GM18858 (cell line): ENCODE data around the gene DCAF8L1.
"Not testable (repeated sequence)": the region's sequence is repeated elsewhere in the genome, so short reads cannot be mapped to it uniquely, and the experiment has no call there.

Experiments used
- ATAC-seq: cut with Tn5 transposase; IDR thresholded peaks from one replicate; pipeline ENCODE4 v1.9.1; 2021; ENCODE audit not compliant: unreplicated experiment

Gene DCAF8L1

DNA sequence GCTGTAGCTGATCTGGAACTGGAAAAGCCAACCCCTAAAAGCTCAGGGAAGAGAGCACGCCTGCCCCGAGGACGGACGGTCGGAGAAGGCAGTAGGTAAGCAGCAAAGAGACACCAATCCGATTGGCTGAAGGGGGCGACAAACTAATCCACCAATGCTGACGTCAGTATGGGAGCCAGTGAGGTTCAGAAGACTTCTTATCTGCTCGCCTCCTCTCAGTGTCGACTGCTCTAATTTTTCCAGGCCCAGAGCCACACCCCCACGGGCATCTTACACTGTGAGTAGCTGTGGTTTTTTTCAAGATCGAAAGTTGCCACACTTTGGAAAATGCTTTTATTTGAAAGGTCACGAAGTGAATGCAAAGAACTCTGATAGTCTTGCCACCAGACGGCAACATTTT, at the start of gene DCAF8L1:
Gene DCAF8L1, minus strand, starts transcription at position 101 of the 400 bp plus-strand sequence. CDS start 115 bp downstream, outside the sequence.
- no peak for ATAC-seq

DNA sequence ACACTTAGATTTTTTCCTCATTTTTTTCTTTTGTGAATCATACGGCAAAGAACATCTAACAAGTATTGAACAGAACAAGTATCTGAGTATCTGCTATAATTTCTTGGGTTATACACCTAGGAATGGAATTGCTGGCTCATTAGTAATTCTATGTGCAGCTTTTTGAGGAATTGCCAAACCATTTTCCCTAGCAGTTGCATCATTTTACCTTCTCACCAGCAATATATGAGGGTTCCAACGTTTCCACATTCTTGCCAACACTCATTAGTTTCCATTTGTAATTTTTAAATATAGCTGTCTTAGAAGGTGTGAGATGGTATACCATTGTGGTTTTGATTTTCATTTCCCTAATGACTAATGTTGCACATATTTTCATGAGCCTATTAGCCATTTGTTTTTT, 41.1 kb upstream of the DCAF8L1 start:
- no peak for ATAC-seq

DNA sequence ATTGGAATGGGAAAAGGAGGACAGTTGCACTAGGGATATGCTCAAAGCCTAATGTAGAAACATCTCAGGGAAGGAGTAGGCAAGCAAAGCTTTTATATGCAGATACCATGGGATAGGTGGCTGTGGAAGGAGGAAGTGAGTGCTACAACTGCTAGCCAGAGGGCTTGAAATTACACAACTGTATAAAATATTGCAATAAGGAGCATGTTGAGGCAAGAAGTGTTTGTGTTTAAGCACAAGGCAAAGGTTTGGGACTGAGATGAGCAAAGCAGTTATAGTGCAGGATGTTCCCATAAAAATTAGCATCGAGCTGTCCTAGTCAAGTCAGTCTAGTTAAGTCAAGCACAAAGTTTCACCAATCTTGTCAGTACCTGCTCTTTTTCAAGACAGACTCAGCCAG, 35.6 kb upstream of the DCAF8L1 start:
- no peak for ATAC-seq

DNA sequence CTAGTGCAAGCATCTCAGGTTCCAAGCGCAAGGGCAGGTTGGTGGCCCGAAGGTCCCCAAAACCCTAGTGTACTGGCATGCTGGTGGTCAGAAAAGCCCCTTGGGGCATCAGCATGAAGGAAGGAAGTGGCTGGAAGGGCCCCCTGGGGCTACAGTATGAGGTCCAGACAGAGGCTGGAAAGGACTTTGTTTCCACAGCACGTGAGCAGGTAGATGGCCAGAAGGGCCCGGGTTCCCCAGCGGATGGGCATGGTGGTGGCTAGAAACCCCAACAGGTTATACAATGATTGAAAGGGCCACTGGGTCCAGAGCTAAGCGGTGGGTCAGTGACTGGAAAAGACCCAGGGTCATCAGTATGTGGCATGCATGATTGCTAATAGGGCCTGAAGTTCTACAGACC, 34.7 kb upstream of the DCAF8L1 start:
- ATAC-seq: no peak

DNA sequence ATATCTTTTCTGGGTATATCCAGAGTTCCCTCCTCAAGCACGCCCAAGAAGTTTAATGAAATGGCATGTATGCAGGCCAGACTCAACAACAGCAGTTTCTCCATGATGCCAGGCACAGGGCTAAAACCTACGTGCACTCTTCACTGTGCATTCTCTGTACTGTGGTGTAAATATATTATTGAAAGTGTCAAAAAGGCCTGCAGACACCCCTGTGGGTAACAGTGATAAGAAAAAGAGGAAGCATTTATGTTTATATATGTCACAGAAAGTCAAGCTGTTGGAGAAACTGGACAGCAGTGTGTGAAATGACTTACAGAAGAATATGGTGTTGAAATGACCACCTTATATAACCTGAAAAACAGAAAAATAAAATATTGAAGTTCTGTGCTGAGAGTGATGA, 29.6 kb upstream of the DCAF8L1 start:
- no peak for ATAC-seq

DNA sequence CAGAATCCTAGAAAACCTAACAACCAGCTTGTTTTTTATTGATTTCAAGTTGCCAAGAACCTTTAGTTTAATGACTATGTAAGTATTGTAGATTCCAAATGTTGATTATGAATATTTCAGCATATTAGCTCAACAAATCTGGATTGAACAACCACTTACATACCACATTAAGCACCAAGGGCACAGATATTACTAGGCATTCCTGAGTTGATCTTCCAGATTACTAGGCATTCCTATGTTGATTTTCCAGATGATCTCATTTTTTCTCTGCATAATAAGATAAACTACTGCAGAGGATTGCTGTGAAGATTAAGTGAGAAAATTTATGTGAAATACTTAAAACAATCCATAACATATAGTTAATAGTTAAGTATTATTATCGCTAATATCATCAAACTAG, 17.4 kb upstream of the DCAF8L1 start:
- no peak for ATAC-seq

DNA sequence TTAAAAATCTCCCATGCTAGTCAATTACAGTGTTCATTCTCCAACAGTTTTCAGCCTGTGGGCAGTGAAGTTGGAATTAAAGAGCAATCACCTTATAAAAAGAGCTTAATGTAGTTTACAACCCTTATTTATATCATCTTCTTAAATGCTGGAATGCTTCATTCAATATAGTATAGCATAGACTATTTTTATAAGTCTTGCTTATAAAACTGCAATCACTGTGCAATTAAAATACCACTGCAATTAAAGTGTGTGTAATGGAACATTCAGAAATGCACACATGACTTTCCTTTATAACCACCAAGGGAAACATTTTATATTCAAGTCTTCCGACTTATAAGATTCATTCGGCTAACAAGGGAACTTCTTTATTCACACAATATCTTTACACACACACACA, 16.4 kb upstream of the DCAF8L1 start:
- ATAC-seq: no peak

- ATAC-seq: no peak
Observed at GRCh38 chrX:27996132-27996531, 14.9 kb upstream of the DCAF8L1 start.

DNA sequence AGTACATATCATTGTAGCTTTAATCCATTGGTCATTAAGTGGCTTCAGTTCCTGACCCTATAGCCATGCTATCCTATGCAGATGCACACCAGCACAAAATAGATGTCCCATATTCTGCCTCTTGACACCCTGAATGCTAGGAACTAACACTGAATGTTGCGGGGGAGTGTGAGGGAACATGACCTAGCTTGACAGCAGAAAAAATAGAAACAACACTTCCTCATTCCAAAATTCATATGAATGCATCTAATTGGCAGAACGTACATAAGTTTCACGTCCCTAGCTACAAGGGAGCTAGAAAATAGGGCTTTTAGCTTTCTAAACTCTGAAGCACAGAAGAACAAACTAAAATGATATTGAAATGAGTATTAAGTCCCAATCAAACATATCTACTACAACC, 14.4 kb upstream of the DCAF8L1 start:
- no peak for ATAC-seq

DNA sequence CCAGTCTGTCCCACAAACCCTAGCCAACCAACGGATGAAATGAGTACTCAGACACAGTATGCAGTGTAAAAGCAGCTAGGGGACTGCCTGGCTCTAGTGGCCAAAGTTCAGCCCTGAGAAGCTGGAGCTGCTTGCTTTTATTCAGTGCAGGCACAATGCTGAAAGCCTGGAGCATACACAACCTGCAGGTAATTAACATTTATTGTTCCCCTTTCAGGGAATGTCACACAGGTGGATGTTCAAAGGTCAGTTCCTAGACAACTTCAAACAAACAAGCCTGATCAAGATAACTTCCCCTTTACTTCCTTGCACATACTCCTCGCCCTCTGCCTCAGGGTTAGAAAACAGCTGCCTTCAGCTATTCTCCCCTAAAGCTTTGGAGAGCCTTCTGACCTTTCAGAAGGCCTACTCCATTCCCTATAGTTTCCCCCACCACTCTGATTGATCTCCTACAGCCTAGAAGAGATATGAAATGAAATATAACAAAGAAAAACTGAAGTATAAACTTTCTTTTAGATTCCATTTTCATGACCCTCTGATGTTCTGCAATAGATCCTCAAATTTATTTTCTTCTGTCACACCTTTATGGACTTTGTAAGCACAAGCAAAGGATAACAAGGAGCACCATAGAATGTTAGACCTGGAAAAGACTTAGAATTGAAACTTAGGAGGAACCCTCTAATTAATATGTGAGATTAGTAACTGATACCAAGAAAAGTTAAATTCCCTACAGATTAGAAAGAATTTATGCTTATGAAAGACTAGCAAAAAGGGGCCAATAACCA, 6.8 kb upstream of the DCAF8L1 start:
- no peak for ATAC-seq

DNA sequence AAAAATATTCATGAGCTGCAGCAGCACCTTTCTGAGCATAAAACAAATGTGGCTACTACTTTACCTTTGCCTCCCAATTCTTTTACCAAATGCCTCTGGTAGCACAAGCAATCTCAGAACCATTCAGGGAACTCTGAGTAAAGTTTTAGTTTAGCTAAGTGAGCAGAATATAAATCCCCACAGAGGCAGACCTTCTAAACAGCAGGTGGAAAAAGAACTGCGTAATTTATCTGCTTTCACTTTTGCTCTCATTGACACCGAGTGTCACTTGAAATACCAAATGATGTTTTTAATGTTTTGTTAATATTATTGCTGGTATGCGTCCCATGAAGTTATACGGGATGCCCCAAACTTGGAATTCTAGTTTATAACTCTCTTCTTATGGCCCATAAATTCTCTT, 4.3 kb downstream of the DCAF8L1 start:
- not testable (repeated sequence) for ATAC-seq

GRCh38 chrX:27976284-27976683, 5.0 kb downstream of the DCAF8L1 start:
- ATAC-seq: no peak

DNA sequence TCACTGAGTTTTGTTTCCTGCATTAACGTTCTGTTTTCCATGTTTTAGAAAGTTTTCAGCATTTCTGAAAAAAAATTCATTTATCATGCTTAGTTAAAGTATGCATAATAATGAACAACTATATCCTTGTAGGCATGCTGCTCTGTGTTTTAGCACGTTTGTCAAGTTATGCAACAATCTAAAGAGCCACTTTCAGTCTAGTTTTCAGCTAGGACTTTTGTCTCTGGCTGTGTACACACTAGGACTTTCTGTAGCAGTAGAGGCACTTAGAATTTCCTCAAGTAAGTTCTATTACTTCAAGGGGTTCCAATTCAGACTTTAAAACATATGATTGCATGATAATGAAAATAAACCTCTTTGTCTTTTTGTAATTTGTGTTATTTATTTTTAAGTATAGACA, 12.4 kb downstream of the DCAF8L1 start:
- no peak for ATAC-seq

DNA sequence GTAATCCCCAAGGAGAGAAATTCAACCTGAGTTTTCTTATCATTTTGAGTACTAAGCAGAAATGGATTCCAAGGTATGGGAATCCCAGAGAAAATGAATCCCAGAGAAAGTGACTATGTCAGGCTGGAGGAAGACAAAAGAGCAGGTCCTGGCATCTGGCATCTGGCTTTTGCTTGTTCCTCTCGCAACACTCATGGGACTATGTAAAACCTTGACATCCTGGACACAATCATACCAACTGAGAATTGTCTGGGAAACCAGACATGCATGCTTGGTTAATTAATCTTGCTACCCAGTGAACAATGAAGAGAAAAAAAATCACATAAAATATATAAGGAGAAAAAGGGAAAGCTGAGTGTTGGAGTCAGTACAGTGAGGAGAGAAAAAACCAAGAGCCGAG, 12.9 kb downstream of the DCAF8L1 start:
- no peak for ATAC-seq

- no peak for ATAC-seq
Observed at GRCh38 chrX:27966955-27967354, 14.3 kb downstream of the DCAF8L1 start.

DNA sequence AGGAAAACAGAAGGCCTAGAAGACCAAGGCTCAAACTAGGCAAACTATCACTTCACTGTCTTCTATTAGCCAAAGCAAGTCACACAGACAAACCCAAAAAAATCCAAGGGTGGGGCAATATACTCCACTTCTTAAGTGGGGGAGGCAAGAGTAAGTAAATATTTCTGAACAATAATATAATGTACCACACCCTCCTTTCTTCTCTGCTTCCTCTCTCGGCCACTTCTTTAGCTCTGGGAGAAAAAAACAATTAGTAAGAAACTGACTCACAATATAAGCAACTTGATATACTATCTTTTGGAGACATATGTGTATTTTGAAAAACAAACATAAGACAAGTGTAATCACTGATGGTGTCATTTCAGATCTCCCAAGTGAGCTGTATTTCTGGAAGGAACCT, 14.8 kb downstream of the DCAF8L1 start:
- ATAC-seq: no peak

- ATAC-seq: not testable (repeated sequence)
Observed at GRCh38 chrX:27965348-27965747, 15.9 kb downstream of the DCAF8L1 start.

- no peak for ATAC-seq
Observed at GRCh38 chrX:27964432-27964831, 16.8 kb downstream of the DCAF8L1 start.

- not testable (repeated sequence) for ATAC-seq
Observed at GRCh38 chrX:27960410-27960809, 20.8 kb downstream of the DCAF8L1 start.

DNA sequence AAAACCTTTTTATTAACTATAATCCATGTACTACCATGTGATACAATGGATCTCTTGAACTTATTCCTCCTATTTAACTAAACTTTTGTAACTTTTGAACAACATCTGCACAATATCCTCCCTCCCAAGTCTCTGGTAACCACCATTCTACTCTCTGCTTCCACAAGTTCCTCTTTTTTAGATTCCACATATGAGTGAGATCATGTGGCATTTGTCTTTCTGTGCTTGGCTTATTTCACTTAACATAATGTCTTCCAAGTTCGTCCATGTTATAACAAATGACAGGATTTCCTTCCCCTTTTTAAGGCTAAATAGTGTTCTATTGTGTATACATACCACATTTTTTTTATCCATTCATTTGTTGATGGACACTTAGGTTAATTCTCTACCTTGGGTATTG, 28.1 kb downstream of the DCAF8L1 start:
- ATAC-seq: no peak

DNA sequence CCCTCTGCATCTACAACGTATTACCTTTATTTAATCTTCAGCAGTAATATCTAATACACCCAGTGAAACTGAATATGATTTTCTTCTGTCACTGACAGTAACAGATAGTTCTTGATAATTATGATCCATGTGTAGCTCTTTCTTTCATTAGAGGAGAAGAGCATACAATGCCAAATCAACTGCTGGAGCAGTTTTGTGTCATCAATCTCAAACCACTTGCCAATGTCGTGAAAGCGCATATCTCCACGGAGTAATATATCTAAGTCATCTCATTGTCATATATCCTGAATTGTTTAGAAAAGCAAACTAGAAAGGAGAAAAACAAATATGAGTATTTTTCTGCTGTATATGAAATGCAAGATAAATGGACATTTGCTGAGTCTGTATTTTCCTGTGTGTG, 47.9 kb downstream of the DCAF8L1 start:
- no peak for ATAC-seq
